NCI-H226 (cell line): ENCODE measurements around the gene CHI3L1.
A peak's percentile ranks its signal among the peaks of the same experiment; 100 is the strongest.
"Not testable (repeated sequence)": the region's sequence is repeated elsewhere in the genome, so short reads cannot be mapped to it uniquely, and the experiment has no call there.

Experiments used
- DNase-seq: peaks from one replicate; pipeline ENCODE4 v3.0.0-alpha.2; 2015

Gene CHI3L1

GRCh38 chr1:203186446-203187303 is at the start of gene CHI3L1:
Gene CHI3L1 (minus strand): TSS chr1:203186704. CDS start chr1:203186623, 81 bp downstream.
- DNase-seq, result peak; percentile 68

- not testable (repeated sequence) for DNase-seq
Observed at GRCh38 chr1:203234901-203235300, 48.4 kb upstream of the CHI3L1 start.

- DNase-seq, result no peak
Observed at GRCh38 chr1:203229471-203230135, 43.1 kb upstream of the CHI3L1 start, which contains the start of gene CHIT1. Gene CHIT1 (minus strand): TSS chr1:203229673. CDS start chr1:203229636, 37 bp downstream.

GRCh38 chr1:203228670-203229069 is 42.2 kb upstream of the CHI3L1 start:
- DNase-seq, result no peak

- no peak for DNase-seq
Observed at GRCh38 chr1:203227371-203228083, 41.0 kb upstream of the CHI3L1 start.

- no peak for DNase-seq
Observed at GRCh38 chr1:203225071-203225470, 38.6 kb upstream of the CHI3L1 start.

GRCh38 chr1:203223012-203223775 is 36.7 kb upstream of the CHI3L1 start:
- DNase-seq, result no peak

GRCh38 chr1:203219934-203220333 is 33.4 kb upstream of the CHI3L1 start:
- DNase-seq, result no peak

- DNase-seq, result no peak
Observed at GRCh38 chr1:203219171-203219570, 32.7 kb upstream of the CHI3L1 start.

- DNase-seq, result no peak
Observed at GRCh38 chr1:203217668-203218067, 31.2 kb upstream of the CHI3L1 start.

- no peak for DNase-seq
Observed at GRCh38 chr1:203217139-203217655, 30.7 kb upstream of the CHI3L1 start.

GRCh38 chr1:203216274-203217138 is 30.0 kb upstream of the CHI3L1 start:
- peak; percentile 31 for DNase-seq

- no peak for DNase-seq
Observed at GRCh38 chr1:203215573-203215972, 29.1 kb upstream of the CHI3L1 start.

GRCh38 chr1:203214871-203215270 is 28.4 kb upstream of the CHI3L1 start:
- no peak for DNase-seq

- DNase-seq, result no peak
Observed at GRCh38 chr1:203213126-203213525, 26.6 kb upstream of the CHI3L1 start.

- DNase-seq, result no peak
Observed at GRCh38 chr1:203211812-203212211, 25.3 kb upstream of the CHI3L1 start.

GRCh38 chr1:203210988-203211387 is 24.5 kb upstream of the CHI3L1 start:
- no peak for DNase-seq

GRCh38 chr1:203210350-203210749 is 23.8 kb upstream of the CHI3L1 start:
- no peak for DNase-seq

- no peak for DNase-seq
Observed at GRCh38 chr1:203208181-203208580, 21.7 kb upstream of the CHI3L1 start.

- no peak for DNase-seq
Observed at GRCh38 chr1:203207751-203208150, 21.2 kb upstream of the CHI3L1 start.

- DNase-seq, result no peak
Observed at GRCh38 chr1:203206129-203206687, 19.7 kb upstream of the CHI3L1 start.
